ENCODE measurements around the gene NID1. TPM values are rescaled to one million over a fixed set of nuclear protein-coding genes. Genes with fewer than 3 reads are reported as not detected.

The NID1 gene
- total RNA-seq, 2 donors from 2014 or later = 95.1 to 112 TPM

DNA sequence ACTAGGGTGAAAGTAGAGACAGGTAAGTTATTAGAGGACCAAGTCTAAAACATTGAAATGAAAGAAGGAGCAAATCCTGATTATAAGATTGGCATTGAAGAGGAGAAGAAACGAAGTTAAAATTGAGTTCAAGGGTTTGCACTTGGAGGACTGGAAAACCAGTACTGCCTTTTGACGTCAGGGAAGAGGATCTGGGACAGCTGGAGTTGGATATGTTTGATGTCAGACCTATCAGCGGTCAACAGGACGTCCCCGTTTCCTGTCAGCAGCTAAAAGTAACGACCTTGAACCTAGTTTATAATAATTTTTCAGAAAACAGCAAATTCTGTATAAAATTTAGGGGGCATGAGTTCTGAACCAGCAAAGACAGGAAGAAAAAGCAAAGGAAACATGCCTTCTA, 1.2 kb upstream of the NID1 start:
- DNase-seq (ENCODE audit: low spot score) = no peak
- Histone ChIP-seq H3K27me3 (no peaks in the 10 kb centered on the region), H3K27ac (peak overlapping the region; percentile 99)

DNA sequence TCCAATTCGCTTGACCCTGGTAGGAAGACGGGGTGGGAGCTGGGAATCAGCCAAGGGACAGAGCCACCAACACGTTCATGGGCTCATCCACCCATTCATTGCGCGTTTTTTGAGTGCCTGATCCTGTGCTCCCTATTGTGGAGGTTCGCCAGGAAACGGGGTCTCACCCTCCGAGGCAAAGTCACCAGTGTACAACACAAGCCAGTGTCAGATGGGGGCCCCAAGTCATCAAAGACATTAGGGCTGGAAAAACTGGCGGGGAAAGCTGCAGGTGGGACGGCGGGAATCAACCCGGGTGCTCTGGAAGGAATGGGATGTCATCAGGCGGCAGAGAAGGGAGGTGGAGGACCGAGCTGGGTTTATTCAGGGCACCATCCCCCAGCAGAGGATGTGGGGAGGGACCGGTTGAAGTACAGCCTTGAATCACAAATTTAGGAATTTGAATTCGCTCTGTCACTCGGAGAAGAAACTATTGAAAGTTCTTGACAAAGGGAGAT, 667 bp upstream of the NID1 start:
- Histone ChIP-seq H3K36me3 (peaks cover 21% of the 10 kb centered on the region), H3K27me3 (no peaks in the 10 kb centered on the region), H3K4me3 (peak overlapping the region; percentile 90 to 97), H3K27ac (peak overlapping the region; percentile 99), H3K9me3 (peaks cover 0 to 9% of the 10 kb centered on the region in 2 donors), H3K4me1 (peaks cover 0 to 54% of the 10 kb centered on the region in 2 donors)
- DNase-seq (ENCODE audit: low spot score) = no peak
- TF ChIP-seq, protein P1, sequence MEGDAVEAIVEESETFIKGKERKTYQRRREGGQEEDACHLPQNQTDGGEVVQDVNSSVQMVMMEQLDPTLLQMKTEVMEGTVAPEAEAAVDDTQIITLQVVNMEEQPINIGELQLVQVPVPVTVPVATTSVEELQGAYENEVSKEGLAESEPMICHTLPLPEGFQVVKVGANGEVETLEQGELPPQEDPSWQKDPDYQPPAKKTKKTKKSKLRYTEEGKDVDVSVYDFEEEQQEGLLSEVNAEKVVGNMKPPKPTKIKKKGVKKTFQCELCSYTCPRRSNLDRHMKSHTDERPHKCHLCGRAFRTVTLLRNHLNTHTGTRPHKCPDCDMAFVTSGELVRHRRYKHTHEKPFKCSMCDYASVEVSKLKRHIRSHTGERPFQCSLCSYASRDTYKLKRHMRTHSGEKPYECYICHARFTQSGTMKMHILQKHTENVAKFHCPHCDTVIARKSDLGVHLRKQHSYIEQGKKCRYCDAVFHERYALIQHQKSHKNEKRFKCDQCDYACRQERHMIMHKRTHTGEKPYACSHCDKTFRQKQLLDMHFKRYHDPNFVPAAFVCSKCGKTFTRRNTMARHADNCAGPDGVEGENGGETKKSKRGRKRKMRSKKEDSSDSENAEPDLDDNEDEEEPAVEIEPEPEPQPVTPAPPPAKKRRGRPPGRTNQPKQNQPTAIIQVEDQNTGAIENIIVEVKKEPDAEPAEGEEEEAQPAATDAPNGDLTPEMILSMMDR (IDR thresholded peaks at IDR 0.05) = no peak

More for the DNA sequence above, 1.2 kb upstream of the NID1 start:
- TF ChIP-seq, protein P1 (IDR thresholded peaks at IDR 0.05) = no peak
- H3K9me3 ChIP-seq = peaks cover 0 to 14% of the 10 kb centered on the region in 2 donors
- H3K4me1 ChIP-seq = peaks cover 0 to 50% of the 10 kb centered on the region in 2 donors
- H3K36me3 ChIP-seq = peaks cover 16% of the 10 kb centered on the region
- peak overlapping the region; percentile 90 to 97 for H3K4me3 ChIP-seq

DNA sequence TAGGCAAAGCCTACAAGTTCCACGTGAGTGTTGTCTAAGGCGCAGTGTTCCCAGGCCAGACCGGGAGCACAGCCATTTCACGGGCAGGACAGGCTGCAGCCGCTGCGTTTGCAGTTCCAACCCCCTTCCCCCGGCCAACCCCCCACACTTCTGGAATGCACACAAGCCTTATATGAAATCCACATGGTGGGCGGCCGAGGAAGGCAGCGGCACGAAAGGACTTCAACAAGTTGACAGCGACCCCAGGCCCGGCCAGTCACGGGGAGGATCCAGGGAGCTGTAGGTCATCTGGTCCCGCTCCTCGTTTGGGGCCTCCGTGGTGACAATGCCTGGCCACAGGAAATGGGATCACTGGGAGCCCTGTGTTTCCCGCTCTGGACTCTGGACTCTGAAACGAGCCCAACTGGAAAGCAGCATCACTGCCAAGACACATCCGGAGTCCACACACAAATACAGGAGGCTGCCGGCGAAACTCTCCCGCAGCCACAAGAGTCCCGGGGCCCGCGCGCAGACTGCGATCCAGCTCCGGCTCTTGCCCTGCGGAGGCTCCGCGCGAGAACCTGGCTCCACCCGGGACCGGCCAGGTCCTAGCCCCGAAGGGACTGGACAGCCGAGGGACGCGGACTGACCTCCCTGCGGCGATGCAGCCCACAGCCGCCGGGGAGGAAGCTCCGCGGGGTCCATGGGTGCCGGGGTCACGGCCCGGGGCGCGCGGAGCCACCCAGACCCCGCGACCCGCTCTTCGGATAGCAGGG, 794 bp downstream of the NID1 start:
- H3K9me3 ChIP-seq = no peaks in the 10 kb centered on the region
- no peaks in the 10 kb centered on the region for H3K27me3 ChIP-seq
- peak; percentile 77 for DNase-seq (ENCODE audit: low spot score)
- H3K27ac ChIP-seq = peak overlapping the region; percentile 99
- H3K36me3 ChIP-seq = peaks cover 23% of the 10 kb centered on the region
- H3K4me3 ChIP-seq = peak overlapping the region; percentile 90 to 97
- TF ChIP-seq, protein P1 (IDR thresholded peaks at IDR 0.05) = no peak
- H3K4me1 ChIP-seq = peaks cover 0 to 68% of the 10 kb centered on the region in 2 donors

DNA sequence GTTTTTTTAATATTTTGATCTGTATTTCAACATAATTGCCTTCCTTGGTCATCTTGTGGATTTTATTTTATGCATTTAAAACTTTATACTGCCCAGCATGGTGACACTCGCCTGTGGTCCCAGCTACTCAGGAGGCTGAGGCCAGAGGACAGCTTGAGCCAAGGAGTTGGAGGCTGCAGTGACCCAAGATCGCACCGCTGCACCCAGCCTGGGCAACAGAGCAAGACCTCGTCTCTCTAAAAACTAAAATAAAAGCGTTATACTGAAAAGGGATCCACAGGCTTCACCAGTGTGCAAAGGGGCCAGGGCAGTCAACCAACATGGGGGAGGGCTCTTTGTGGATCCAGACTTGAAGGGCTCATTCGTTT, 1.4 kb downstream of the NID1 start:
- Histone ChIP-seq H3K4me3 (peak overlapping the region; percentile 90 to 97), H3K4me1 (peaks cover 0 to 71% of the 10 kb centered on the region in 2 donors), H3K9me3 (no peaks in the 10 kb centered on the region), H3K27ac (peak overlapping the region; percentile 99), H3K36me3 (peaks cover 23% of the 10 kb centered on the region), H3K27me3 (no peaks in the 10 kb centered on the region)
- TF ChIP-seq, protein P1 (IDR thresholded peaks at IDR 0.05) = no peak
- no peak for DNase-seq (ENCODE audit: low spot score)

DNA sequence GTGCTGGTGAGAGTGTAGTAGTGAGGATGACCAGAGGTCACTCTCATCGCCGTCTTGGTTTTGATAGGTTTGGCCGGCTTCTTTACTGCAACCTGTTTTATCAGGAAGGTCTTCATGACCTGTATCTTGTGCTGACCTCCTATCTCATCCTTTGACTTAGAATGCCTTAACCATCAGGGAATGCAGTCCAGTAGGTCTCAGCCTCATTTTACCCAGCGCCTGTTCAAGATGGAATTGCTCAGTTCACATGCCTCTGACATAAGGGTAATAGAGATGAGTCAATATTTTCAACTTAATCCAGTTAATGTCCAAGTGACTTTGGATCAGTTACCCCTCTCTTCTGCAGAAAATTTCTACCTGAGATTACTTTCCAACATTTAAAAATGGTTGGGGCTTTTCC, 4.6 kb downstream of the NID1 start:
- Histone ChIP-seq H3K27ac (peak overlapping the region in 1 of 2 donors; percentile 99), H3K4me3 (peak overlapping the region in 1 of 2 donors; percentile 10), H3K9me3 (no peaks in the 10 kb centered on the region), H3K36me3 (peaks cover 23% of the 10 kb centered on the region), H3K27me3 (no peaks in the 10 kb centered on the region), H3K4me1 (peaks cover 0 to 60% of the 10 kb centered on the region in 2 donors)
- TF ChIP-seq, protein P1 (IDR thresholded peaks at IDR 0.05) = no peak
- no peak for DNase-seq (ENCODE audit: low spot score)

Data from right atrium auricular region (tissue), 2 donors.